Measurements from ENCODE around the gene MMP15.

Gene MMP15

DNA sequence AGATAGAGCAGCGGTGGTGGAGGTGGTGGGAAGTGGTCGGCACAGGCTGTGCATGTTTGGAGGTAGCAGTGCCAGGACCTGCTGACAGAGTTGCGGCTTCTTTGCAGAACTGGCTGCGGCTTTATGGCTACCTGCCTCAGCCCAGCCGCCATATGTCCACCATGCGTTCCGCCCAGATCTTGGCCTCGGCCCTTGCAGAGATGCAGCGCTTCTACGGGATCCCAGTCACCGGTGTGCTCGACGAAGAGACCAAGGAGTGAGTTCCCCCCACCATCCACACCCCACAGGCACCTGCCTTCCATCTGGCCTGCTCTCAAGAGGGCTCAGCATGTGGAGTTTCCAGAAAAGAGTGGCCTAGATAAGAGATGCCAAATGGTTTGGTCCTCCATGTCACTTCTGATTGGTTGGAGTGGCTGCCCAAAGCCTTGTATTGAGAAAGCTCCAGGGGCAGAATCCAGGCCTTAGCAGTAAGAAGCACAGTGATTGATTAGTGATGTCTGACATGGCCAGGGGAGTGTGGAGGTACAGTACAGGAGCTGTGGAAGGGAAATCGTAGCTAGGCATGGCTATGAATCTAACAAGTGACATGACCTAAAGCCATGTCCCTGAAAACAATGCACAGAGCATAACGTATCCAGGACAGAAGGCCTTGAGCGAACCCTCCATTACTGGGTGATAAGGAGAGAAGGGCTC, 12.0 kb downstream of the MMP15 start:
- no peak for DNase-seq

DNA sequence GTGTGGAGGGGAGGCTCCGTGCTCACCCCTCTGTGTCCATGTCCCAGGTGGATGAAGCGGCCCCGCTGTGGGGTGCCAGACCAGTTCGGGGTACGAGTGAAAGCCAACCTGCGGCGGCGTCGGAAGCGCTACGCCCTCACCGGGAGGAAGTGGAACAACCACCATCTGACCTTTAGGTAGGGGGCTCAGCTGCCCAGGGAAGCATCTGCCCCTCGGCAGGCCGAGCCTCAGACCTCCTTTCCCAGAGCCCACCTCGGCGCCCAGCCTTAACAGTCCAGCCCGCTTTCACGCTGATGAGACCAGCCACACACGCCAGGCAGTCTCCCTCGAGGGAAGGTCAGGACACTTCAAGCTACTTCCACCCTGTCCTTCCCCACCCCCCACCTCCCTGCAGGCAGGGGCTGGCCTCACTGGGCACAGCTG, 12.7 kb downstream of the MMP15 start:
- DNase-seq, result no peak

DNA sequence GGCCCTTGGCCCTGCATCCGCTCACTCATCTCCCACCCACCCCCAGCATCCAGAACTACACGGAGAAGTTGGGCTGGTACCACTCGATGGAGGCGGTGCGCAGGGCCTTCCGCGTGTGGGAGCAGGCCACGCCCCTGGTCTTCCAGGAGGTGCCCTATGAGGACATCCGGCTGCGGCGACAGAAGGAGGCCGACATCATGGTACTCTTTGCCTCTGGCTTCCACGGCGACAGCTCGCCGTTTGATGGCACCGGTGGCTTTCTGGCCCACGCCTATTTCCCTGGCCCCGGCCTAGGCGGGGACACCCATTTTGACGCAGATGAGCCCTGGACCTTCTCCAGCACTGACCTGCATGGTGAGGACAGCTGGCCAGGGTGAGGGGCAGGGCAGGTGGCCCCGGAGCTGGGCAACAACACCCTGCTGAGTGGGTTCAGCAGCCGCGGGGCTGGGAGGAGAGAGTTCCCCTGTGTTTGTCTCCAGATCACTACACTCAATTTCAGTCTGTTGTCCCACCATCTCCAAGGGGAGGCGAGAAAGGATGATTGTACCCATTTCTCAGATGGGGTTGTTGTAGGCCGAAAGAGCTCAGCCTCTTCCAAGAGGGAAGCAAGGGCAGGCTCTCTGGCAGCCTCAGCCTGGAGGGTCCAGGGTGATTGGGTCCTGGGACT, 14.4 kb downstream of the MMP15 start:
- DNase-seq, result no peak

DNA sequence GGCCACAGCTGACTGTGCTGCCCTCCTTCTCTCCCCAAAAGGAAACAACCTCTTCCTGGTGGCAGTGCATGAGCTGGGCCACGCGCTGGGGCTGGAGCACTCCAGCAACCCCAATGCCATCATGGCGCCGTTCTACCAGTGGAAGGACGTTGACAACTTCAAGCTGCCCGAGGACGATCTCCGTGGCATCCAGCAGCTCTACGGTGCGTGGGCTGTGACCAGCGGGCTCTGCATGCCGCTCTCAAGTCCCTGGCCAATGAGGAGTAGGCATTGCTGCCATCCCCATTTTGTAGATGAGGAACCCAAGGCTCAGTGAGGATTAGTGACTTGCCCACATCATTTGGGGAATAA, 14.9 kb downstream of the MMP15 start:
- DNase-seq, result no peak

DNA sequence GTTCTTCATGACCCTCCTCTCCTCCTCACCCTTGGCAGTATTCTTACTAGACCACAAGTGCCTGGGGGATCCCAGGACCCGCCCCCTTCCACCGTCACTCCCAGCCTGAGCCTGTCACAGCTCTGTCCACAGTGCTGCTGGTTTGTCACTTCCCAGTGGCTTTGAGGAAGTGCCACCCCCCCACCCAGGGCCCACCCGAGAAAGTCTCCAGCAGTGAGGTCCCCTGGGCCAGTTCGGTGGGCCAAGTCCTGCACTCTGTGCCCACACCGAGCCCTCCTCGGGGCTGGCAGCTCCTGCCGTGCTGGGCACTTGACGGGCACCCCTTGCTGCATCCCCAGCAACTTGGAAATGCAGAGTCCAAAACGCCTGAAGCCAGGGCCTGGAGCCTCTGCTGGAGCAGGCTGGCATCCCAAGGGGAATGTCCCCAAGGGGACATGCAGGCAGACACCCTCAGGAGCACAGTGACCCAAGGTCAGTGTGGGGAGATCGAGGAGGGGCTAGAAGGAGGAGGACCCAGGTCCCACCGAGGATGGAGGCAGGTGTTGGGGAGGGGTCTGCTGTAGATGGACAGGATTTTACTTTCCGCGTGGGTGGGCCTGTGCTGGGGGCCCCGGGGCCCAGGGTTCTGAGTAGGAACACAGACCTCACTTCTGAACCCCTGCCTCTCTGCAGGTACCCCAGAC, 15.5 kb downstream of the MMP15 start:
- DNase-seq, result no peak

DNA sequence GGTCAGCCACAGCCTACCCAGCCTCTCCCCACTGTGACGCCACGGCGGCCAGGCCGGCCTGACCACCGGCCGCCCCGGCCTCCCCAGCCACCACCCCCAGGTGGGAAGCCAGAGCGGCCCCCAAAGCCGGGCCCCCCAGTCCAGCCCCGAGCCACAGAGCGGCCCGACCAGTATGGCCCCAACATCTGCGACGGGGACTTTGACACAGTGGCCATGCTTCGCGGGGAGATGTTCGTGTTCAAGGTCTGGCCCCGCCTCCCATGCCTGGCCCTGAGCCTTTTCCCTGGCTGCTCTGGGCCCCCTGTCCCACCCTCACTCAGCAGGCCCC, 16.0 kb downstream of the MMP15 start:
- DNase-seq, result no peak

DNA sequence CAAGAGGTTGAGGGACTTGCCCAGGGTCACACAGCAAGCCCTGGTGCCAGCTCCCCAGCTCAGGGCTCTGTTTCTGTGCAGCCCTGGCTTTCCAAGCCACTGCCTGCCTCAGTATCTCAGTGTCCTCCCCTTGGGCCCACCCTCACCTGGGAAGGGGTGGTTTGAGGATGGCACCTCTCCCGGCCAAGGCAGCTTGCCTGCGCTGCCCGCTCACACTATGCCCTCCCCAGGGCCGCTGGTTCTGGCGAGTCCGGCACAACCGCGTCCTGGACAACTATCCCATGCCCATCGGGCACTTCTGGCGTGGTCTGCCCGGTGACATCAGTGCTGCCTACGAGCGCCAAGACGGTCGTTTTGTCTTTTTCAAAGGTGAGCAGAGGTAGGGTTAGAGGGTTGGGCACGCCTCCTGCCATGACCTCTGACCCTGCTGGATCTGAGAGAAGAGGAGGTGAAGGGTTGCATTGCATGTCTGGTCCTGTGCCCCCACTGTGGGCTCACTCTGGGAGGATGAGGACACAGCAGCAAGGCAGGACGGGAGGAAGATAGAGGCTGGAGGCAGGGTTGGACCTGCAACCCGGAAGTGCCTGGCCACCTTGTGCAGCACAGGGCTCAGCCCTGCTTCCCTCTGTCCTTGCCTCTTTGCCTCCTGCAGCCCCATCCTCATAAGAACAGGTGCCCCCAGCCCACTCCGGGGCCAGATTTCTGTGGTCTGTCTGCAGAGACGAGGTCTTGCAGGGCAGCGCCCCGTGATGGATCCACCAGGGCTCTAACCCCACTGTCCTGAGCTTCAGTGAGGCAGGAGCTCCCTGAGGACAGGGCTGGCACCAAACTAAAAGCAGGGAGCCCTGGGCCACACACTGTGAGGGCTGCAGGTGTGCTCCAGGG, 16.7 kb downstream of the MMP15 start:
- DNase-seq, result no peak

DNA sequence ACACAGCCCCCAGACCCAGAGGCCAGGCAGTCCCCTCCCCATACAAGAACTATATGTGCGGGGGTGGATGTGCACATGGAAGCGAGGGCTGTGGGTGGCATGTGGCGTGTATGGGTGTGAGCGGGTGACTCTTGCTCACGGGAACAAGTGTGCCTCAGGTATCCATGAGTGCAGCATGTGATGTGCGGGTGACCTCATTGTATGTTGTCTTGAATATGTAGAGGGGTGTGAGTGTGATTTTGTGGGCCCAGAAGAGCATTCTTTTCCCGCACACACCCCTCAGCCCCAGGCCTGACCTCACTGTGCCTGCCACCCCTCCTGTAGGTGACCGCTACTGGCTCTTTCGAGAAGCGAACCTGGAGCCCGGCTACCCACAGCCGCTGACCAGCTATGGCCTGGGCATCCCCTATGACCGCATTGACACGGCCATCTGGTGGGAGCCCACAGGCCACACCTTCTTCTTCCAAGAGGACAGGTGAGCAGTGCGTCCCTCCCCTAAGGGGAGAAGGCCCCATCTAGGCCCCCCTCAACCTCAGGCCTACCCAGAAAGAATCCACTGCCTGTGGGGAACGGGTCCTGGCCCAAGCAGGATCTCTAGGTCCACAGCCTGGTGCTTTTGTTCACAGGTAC, 17.4 kb downstream of the MMP15 start:
- no peak for DNase-seq

DNA sequence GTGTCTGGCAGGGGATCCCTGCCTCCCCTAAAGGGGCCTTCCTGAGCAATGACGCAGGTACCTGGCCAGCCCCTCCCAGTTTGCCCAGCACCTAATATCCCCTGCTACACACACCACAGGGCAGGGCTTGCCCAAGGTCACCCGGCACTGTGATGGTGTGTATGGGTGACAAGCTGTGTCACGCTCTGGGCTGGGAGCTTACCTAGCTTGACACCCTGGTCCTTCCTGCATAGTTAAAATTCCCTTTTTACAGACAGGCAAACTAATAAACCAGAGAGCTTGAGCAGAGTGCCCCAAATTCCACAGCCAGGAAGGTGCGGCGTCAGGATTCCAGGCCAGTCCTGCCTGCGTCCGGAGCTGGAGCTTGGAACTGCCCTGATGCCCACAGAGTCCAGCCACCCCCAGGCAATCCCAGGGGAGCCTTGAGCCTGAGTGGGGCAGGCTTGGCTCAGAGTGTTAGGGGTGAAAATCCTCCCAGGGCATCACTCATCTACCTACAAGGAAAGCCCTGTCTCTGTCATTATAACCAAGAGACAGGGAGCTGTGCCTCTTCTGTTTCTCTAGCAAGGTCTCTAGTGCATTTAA, 18.1 kb downstream of the MMP15 start:
- DNase-seq, result no peak

DNA sequence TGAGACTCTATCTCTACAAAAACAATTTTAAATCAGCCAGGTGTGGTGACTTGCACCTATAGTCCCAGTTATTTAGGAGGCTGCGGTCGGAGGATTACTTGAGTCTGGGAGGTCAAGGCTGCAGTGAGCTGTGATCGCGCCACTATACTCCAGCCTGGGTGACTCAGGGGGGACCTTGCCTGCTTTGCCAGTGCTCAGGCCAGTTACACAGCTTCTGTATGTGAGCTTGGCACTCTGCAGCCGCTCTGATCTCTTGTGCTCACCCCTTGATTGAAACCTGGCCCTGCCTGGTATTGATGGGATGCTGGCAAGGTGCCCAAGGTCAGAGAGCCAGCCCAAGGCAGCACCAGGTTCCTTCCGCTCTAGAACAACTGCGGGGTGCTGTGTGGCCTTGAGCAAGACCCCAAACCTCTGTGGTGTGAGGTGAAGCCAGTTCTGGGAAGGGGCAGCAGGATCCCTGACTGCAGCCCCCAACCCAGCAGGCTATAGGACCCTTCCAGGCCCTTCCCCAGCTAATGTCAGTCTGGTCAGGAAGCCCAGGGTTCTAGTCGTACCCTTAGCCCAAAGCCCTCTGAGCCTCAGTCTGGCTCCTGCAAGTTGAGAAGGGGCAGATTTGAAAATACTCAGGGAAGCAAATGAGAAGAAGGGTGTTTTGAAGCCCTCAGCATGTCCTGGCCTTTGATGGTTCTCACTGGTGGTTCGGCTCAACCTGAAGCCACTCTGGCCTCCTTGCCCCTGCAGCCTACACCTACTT, 18.9 kb downstream of the MMP15 start:
- DNase-seq, result no peak

DNA sequence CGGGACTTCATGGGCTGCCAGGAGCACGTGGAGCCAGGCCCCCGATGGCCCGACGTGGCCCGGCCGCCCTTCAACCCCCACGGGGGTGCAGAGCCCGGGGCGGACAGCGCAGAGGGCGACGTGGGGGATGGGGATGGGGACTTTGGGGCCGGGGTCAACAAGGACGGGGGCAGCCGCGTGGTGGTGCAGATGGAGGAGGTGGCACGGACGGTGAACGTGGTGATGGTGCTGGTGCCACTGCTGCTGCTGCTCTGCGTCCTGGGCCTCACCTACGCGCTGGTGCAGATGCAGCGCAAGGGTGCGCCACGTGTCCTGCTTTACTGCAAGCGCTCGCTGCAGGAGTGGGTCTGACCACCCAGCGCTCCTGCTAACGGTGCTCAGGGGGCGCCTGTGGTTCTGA, 19.5 kb downstream of the MMP15 start:
- no peak for DNase-seq

DNA sequence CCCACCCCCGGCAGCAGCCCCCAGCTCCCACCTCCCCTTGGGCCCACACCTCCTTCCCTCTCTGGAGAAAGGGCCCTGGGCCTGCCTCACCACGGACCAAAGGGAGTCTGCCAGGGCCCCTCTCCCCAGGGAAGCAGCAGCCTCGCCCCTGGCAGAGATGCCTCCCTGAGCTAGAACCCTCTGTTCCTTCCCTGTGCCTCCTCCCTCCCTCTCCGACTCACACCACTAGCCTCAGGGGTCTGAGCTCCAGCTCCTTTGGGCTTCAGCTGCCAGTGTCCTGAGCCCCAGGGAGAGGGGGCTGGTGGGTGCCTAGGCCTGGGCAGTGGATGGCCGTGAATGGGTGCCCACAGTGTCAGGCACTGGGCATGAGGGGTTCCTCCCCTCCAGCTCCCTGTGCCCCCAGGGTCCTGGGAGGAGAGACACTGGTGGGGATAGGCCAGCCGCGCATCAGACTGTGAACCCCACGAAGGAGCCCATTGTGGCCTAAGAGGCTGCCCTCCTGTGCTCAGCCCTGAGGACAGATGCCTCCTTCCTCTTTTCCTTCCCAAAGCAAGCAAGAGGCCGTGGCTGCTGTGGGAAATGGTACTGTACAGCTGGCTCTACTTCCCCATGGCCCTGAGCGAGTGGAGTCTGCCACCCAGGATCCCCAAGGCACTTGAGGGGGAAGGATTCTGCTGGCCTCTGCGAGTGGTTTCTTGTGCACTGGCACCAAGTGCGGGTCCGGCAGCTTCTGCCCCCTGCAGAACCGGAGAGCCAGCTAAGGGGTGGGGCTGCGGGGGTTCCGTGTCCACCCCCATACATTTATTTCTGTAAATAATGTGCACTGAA, 20.7 kb downstream of the MMP15 start:
- DNase-seq, result no peak

DNA sequence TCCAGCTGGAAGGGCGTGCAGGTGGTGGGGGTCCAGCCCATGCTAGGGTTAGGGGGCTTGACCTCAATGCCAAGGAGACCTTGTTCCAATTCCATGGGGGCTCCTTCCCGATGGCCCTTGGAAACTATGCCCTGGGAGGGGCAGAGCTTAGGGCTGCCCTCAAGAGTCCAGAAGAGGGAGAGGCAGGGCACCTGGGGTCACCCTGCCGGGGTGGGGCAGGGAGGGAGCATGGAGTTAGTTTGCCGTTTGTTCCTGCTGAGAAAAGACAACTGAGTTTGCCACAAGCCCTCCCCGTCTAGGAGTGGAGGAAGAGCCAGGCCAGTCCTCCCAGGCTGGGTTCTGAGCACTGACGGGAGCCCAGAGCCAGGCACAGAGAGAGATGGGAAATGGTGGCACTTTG, 21.4 kb downstream of the MMP15 start:
- DNase-seq, result no peak

DNA sequence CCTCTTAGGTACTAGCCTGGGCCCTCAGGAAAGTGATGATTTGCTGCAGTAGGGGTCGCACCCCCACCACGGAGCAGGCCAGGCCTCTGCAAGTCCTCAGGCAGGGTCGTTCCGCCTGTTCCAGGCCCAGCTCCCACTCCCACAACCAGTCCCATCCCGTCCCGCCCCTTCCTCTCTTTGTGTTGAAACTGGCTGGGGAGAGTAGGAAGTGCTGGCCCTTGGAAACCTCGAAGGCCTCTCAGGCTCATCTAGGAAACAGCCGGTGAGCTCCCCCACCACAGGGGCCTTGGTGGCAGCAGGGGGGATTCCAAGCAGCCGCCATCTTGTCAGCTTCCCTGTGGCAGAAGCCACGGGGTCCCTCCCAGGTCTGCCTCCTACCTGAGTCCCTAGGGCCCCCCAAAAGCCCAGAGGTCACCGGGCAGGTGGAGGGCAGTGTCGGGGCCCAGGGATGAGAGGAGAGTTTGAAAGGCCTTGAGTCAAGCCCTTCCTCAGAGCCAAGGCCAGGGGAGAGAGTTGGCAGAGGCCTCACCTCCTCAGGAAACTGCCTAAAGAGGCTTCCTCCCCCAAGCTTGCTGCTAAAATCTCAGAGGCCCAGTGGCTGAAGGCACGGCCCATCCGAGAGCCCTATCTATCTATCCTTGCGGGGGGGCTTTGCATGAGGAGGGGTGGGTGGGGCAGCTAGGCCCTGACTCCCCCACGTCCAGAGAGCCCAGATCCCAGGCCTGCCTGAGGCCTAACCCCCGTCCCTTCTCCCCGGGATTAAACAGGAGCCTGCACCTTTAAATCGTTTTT, 22.2 kb downstream of the MMP15 start:
- no peak for DNase-seq

DNA sequence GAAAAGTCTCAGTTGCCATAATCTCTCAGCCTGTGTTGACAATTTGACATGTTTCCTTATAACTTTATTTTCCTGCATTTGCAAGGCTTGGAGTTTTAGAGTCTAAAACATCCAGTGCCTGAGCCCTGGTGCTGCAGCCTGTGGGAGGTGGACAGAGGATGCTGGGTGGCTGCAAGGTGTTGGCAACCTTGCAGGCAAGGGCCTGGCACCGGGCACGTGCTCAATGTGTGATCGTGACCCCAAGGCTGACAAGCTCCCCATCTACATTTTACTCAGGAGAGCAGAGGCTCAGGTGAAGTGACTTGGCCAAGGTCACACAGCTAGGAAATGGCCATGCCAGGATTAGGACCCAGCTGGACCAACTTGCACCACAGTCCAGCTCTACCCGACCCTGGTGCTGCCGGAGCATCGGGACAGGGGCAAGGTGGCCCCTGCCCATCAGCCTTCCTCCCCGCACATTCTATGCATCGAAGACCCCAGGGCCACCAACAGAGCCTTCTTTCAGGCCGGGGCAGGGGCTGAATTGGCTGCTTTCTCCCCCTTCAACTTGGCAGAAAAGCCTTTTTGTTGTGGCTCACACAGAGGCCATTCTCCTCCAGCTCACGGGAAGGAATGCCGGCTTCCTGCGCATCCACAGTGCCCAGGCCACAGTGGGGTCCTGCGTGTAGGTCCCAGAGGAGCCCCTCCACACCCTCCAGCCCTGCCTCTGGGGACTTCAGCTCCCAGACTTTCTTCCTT, 23.1 kb downstream of the MMP15 start:
- no peak for DNase-seq

DNA sequence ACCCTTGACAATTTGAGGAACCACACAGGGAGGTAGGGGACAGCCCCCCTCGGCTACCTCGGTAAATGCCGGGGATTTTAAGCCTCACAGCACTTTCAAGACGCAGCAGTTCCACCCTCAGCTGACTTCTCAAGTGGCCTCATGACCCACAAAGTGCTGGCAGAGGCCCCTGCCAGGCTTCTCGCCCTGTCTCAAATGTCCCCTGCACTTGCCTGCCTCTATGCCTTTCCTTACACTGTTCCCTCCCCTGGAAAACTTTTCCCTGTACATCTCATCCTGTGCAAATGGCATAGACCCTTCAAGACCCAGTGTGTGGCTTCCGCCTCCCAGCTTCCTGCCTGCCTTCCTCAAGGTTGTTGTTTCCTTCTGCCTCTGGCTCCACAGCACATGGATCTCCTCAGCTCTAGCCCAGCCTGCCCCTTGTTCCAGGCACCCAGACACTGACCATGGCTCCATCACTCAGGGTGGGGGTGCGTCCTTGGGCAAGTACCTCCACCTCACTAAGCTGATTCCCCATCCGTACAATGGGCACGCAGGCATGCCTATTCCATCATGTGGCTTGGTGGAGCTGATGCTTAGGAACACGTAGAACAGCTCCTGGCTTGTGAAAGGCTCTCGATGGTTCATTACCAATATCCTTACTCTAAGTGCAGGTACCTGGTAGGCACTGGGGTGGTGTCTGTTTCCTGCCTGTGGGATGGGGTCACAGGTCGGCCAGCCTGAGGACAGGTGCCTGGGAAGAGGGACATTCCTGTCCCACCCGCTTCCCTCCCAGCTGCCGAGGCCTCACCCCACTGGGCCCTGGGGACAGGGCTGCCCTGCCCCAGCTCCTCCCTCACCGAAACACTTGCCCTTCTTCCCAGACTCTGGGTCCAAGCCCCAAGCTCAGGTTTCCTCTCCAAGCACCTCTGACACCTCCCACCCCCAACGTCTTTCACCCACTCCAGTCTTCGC, 24.0 kb downstream of the MMP15 start:
- no peak for DNase-seq

DNA sequence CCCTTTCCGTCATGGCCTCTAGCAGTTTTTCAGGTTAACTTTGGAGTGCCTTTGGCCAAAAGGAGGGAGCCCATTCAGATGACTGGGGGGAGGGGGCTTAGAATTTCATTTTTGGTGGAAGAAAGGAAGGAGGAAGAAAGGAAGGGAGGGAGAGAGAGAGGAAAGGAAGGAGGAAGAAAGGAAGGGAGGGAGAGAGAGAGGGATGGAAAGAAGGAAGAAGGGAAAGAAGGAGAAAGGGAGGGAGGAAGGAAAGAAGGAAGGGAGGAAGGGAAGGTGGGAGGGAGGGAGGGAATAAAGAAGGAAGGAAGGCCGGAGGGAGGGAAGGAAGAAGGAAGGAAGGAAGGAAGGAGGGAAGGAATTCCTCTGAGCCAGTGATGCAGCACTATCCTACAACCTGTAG, 25.7 kb downstream of the MMP15 start:
- no peak for DNase-seq

Data from CD4-positive, alpha-beta T cell treated with Interleukin-4 for 4 hours (primary cell).